ENCODE data around the gene PON1.

DNA sequence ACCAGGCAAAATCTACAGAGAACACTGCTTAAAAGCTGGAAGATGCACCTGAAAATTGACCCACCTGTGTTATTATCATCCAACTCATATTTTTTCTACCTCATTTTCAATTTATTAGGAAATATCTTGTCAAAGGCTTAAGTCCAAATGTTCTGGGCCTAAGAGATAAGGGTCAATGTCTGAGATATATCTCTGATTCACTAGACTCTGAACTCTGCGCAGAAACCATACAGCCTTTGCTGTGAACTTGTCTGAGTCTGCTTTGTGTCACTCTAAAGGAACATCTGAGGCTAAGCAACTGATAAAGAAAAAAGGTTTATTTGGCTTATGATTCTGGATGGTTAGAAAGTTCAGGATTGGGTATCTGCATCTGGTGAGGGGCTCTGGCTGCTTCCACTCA is 3.7 kb downstream of the PON1 start:
- TF ChIP-seq POLR2A (IDR thresholded peaks at IDR 0.05): no peak
- TF ChIP-seq CTCF (IDR thresholded peaks at IDR 0.05): no peak
- TF ChIP-seq EP300 (IDR thresholded peaks at IDR 0.05): no peak
